Duodenal mucosa (tissue), 2 donors: Measurements from ENCODE around the gene AIG1.

Source experiments
- H3K27ac ChIP-seq: one replicate; pipeline ENCODE4 v1.7.0; 2013; ENCODE audit warnings: low read depth, low read length
- H3K27me3 ChIP-seq, 2 donors: one replicate each; pipeline ENCODE4 v1.7.0; 2013; ENCODE audit warnings: low read length in 2 of 2, control low read depth in 1 of 2; ENCODE audit not compliant: insufficient read depth in 2 of 2, control insufficient read depth in 1 of 2
- H3K36me3 ChIP-seq, 2 donors: one replicate each; pipeline ENCODE4 v1.7.0; 2013; ENCODE audit warnings: low read length in 2 of 2, control low read depth in 1 of 2; ENCODE audit not compliant: insufficient read depth in 2 of 2, control insufficient read depth in 1 of 2
- H3K4me1 ChIP-seq, 2 donors: one replicate each; pipeline ENCODE4 v1.7.0; 2013; ENCODE audit warnings: low read length in 2 of 2, control low read depth in 1 of 2; ENCODE audit not compliant: insufficient read depth in 2 of 2, control insufficient read depth in 1 of 2
- H3K4me3 ChIP-seq, 2 donors: one replicate each; pipeline ENCODE4 v1.7.0; 2013; ENCODE audit warnings: low read length in 2 of 2, low read depth in 1 of 2
- H3K9ac ChIP-seq, 2 donors: one replicate each; pipeline ENCODE4 v1.7.0; 2013; ENCODE audit warnings: low read length in 2 of 2, low read depth in 1 of 2
- H3K9me3 ChIP-seq, 2 donors: one replicate each; pipeline ENCODE4 v1.7.0; 2013; ENCODE audit warnings: low read length in 2 of 2, control low read depth in 1 of 2; ENCODE audit not compliant: control insufficient read depth in 1 of 2

Gene AIG1

DNA sequence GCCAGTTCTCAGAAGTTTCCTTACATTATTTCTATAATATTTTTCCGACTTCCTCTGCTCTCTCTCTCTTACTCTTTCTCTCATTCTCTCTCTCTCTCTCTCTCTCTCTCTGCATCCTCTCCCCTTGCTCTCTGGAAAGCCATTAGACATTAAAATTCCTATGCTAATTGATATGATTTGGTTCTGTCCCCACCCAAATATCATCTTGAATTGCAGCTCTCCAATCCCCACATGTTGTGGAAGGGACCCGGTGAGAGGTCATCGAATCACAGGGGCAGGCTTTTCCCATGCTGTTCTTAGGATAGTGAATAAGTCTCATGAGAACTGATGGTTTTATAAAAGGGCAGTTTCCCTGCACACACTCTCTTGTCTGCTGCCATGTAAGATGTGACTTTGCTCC is 315.7 kb downstream of the AIG1 start:
- H3K27ac ChIP-seq, result no peak overlapping the region
- no peaks in the 10 kb centered on the region for H3K4me1 ChIP-seq
- no peak overlapping the region for H3K9ac ChIP-seq
- H3K9me3 ChIP-seq, result no peaks in the 10 kb centered on the region
- H3K27me3 ChIP-seq, result no peaks in the 10 kb centered on the region
- H3K4me3 ChIP-seq, result no peak overlapping the region
- H3K36me3 ChIP-seq, result no peaks in the 10 kb centered on the region

DNA sequence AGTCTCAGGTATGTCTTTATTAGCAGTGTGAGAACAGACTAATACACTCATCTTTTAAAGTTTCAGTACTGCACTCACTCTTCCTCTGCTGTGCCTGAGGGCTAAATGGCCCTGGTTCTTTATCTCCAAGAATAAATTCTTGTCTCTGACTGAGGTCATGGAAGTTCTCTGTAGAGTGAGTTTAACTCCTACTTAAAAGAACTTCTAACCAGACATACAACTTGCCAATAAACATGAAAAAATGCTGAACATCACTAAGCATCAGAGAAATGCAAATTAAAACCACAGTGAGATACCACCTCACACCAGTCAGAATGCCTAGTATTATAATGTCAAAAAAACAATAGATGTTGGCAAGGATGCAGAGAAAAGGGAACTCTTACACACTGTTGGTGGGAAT is 316.2 kb downstream of the AIG1 start:
- Histone ChIP-seq H3K4me1 (no peaks in the 10 kb centered on the region), H3K36me3 (no peaks in the 10 kb centered on the region), H3K27me3 (no peaks in the 10 kb centered on the region), H3K4me3 (no peak overlapping the region), H3K9ac (no peak overlapping the region), H3K27ac (no peak overlapping the region), H3K9me3 (no peaks in the 10 kb centered on the region)

GRCh38 chr6:143385636-143386035 is 324.9 kb downstream of the AIG1 start:
- no peaks in the 10 kb centered on the region for H3K27me3 ChIP-seq
- no peak overlapping the region for H3K9ac ChIP-seq
- H3K4me3 ChIP-seq, result no peak overlapping the region
- H3K36me3 ChIP-seq, result no peaks in the 10 kb centered on the region
- H3K4me1 ChIP-seq, result no peaks in the 10 kb centered on the region
- no peaks in the 10 kb centered on the region for H3K9me3 ChIP-seq
- H3K27ac ChIP-seq, result no peak overlapping the region

DNA sequence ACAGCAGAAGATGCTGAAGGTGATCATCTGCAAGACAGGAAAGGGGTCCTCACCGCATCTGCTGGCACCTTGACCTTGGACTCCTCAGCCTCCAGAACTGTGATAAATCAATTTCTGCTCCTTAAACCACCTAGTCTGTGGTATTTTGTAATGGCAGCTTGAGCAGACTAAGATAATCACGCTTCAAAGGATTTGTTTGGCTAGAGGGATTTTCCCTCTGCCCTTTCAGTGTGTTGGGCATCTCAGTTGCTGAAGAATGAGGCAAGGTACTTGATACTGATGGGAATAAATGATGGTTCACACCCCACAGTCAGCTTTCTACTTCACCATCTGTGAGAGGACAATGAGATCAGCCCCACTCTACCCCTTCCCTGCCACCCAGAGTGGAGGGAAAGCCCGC is 329.6 kb downstream of the AIG1 start:
- H3K27me3 ChIP-seq, result no peaks in the 10 kb centered on the region
- H3K9ac ChIP-seq, result no peak overlapping the region
- no peaks in the 10 kb centered on the region for H3K4me1 ChIP-seq
- no peaks in the 10 kb centered on the region for H3K36me3 ChIP-seq
- no peak overlapping the region for H3K27ac ChIP-seq
- no peak overlapping the region for H3K4me3 ChIP-seq
- H3K9me3 ChIP-seq, result no peaks in the 10 kb centered on the region
